ENCODE data around the gene PHACTR3. TPM values are rescaled to one million over a fixed set of nuclear protein-coding genes. Genes with fewer than 3 reads are reported as not detected.
"Not testable (repeated sequence)": the region's sequence is repeated elsewhere in the genome, so short reads cannot be mapped to it uniquely, and the experiment has no call there.

The PHACTR3 gene
- total RNA-seq, 1 experiment from 2014 or later: not detected

- H3K36me3 ChIP-seq: no peaks in the 10 kb centered on the region
- no peak overlapping the region for H3K4me3 ChIP-seq
- H3K27me3 ChIP-seq: no peaks in the 10 kb centered on the region
- no peak for DNase-seq
- H3K9me3 ChIP-seq: no peaks in the 10 kb centered on the region
Observed at GRCh38 chr20:59602546-59603080, 1.7 kb upstream of the PHACTR3 start.

GRCh38 chr20:59603176-59603575, 1.2 kb upstream of the PHACTR3 start:
- no peak for DNase-seq
- Histone ChIP-seq H3K27me3 (no peaks in the 10 kb centered on the region), H3K4me3 (no peak overlapping the region), H3K9me3 (no peaks in the 10 kb centered on the region), H3K36me3 (no peaks in the 10 kb centered on the region)

GRCh38 chr20:59604741-59605600, 631 bp downstream of the PHACTR3 start:
- Histone ChIP-seq H3K27me3 (no peaks in the 10 kb centered on the region), H3K4me3 (no peak overlapping the region), H3K9me3 (no peaks in the 10 kb centered on the region), H3K36me3 (no peaks in the 10 kb centered on the region)
- DNase-seq: no peak

GRCh38 chr20:59605601-59606364, 1.4 kb downstream of the PHACTR3 start:
- no peak for DNase-seq
- no peaks in the 10 kb centered on the region for H3K9me3 ChIP-seq
- H3K36me3 ChIP-seq: no peaks in the 10 kb centered on the region
- no peaks in the 10 kb centered on the region for H3K27me3 ChIP-seq
- H3K4me3 ChIP-seq: no peak overlapping the region

GRCh38 chr20:59606566-59606965, 2.2 kb downstream of the PHACTR3 start:
- no peak for DNase-seq
- H3K36me3 ChIP-seq: no peaks in the 10 kb centered on the region
- H3K27me3 ChIP-seq: no peaks in the 10 kb centered on the region
- H3K9me3 ChIP-seq: no peaks in the 10 kb centered on the region
- no peak overlapping the region for H3K4me3 ChIP-seq

- Histone ChIP-seq H3K27me3 (no peaks in the 10 kb centered on the region), H3K9me3 (no peaks in the 10 kb centered on the region), H3K36me3 (no peaks in the 10 kb centered on the region), H3K4me3 (no peak overlapping the region)
- no peak for DNase-seq
Observed at GRCh38 chr20:59608396-59608795, 4.1 kb downstream of the PHACTR3 start.

GRCh38 chr20:59608871-59609270, 4.5 kb downstream of the PHACTR3 start:
- Histone ChIP-seq H3K27me3 (no peaks in the 10 kb centered on the region), H3K4me3 (no peak overlapping the region), H3K9me3 (no peaks in the 10 kb centered on the region), H3K36me3 (no peaks in the 10 kb centered on the region)
- DNase-seq: no peak

- no peak for DNase-seq
- no peak overlapping the region for H3K4me3 ChIP-seq
- H3K9me3 ChIP-seq: no peaks in the 10 kb centered on the region
- H3K36me3 ChIP-seq: no peaks in the 10 kb centered on the region
- no peaks in the 10 kb centered on the region for H3K27me3 ChIP-seq
Observed at GRCh38 chr20:59611286-59611685, 6.9 kb downstream of the PHACTR3 start.

GRCh38 chr20:59613861-59614260, 9.5 kb downstream of the PHACTR3 start:
- no peaks in the 10 kb centered on the region for H3K9me3 ChIP-seq

GRCh38 chr20:59614714-59615113, 10.4 kb downstream of the PHACTR3 start:
- no peaks in the 10 kb centered on the region for H3K9me3 ChIP-seq
- no peaks in the 10 kb centered on the region for H3K27me3 ChIP-seq
- H3K4me3 ChIP-seq: no peak overlapping the region
- no peaks in the 10 kb centered on the region for H3K36me3 ChIP-seq
- DNase-seq: no peak

More at GRCh38 chr20:59613861-59614260, 9.5 kb downstream of the PHACTR3 start:
- DNase-seq: no peak
- H3K4me3 ChIP-seq: no peak overlapping the region
- H3K36me3 ChIP-seq: no peaks in the 10 kb centered on the region
- H3K27me3 ChIP-seq: no peaks in the 10 kb centered on the region

GRCh38 chr20:59616306-59616705, 12.0 kb downstream of the PHACTR3 start:
- no peak for DNase-seq
- Histone ChIP-seq H3K27me3 (no peaks in the 10 kb centered on the region), H3K36me3 (no peaks in the 10 kb centered on the region), H3K4me3 (no peak overlapping the region), H3K9me3 (no peaks in the 10 kb centered on the region)

- no peak for DNase-seq
- H3K9me3 ChIP-seq: no peaks in the 10 kb centered on the region
Observed at GRCh38 chr20:59617221-59617620, 12.9 kb downstream of the PHACTR3 start.

GRCh38 chr20:59618131-59618530, 13.8 kb downstream of the PHACTR3 start:
- Histone ChIP-seq H3K4me3 (no peak overlapping the region), H3K27me3 (no peaks in the 10 kb centered on the region), H3K9me3 (no peaks in the 10 kb centered on the region), H3K36me3 (no peaks in the 10 kb centered on the region)
- DNase-seq: no peak

More at GRCh38 chr20:59617221-59617620, 12.9 kb downstream of the PHACTR3 start:
- Histone ChIP-seq H3K36me3 (no peaks in the 10 kb centered on the region), H3K4me3 (no peak overlapping the region), H3K27me3 (no peaks in the 10 kb centered on the region)

- not testable (repeated sequence) for H3K4me3 ChIP-seq, DNase-seq, H3K9me3 ChIP-seq, H3K36me3 ChIP-seq, H3K27me3 ChIP-seq
Observed at GRCh38 chr20:59618585-59618984, 14.2 kb downstream of the PHACTR3 start.

GRCh38 chr20:59620860-59621505, 16.6 kb downstream of the PHACTR3 start:
- Histone ChIP-seq H3K27me3 (no peaks in the 10 kb centered on the region), H3K9me3 (no peaks in the 10 kb centered on the region), H3K36me3 (no peaks in the 10 kb centered on the region)

GRCh38 chr20:59622496-59622895, 18.2 kb downstream of the PHACTR3 start:
- no peaks in the 10 kb centered on the region for H3K9me3 ChIP-seq
- H3K4me3 ChIP-seq: no peak overlapping the region
- no peaks in the 10 kb centered on the region for H3K27me3 ChIP-seq
- no peaks in the 10 kb centered on the region for H3K36me3 ChIP-seq
- DNase-seq: no peak

More at GRCh38 chr20:59620860-59621505, 16.6 kb downstream of the PHACTR3 start:
- no peak for DNase-seq
- no peak overlapping the region for H3K4me3 ChIP-seq

GRCh38 chr20:59623133-59623532, 18.8 kb downstream of the PHACTR3 start:
- no peak for DNase-seq
- no peaks in the 10 kb centered on the region for H3K36me3 ChIP-seq
- no peak overlapping the region for H3K4me3 ChIP-seq
- no peaks in the 10 kb centered on the region for H3K9me3 ChIP-seq
- H3K27me3 ChIP-seq: no peaks in the 10 kb centered on the region

Data from MG63 (cell line).